ENCODE measurements around the gene CFAP97D1. TPM values are rescaled to one million over a fixed set of nuclear protein-coding genes. Genes with fewer than 3 reads are reported as not detected.

Gene CFAP97D1
- total RNA-seq, 2 experiments from 2014 or later, result not detected

DNA sequence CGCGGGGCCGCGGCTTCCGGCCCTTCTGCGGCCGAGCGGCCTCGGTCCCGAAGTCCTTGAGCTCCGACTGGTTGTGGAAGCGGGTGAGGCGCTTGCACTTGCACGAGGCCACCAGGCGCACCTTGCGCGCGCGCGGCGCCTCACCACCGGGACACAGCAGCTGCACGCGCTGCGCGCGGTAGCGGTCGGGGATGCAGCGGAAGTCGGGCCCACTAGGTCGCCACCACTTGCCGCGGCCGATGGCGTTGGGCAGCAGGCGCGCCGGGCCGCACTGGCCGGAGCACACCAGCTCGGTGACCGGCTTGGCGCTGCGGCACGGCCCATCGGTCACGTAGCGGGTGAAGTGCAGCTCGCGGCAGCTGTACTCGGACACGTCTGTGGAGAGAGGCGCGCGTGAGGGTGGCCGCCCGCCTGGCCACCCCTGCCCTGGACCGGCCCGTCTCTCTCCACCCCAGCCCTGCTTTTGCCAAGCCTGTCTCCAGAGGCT is 24.8 kb upstream of the CFAP97D1 start:
- CTCF ChIA-PET, result interaction anchor here (0.8 to 16.8 kb wide), 3 partner anchors 11 to 59 kb away, joined by 3 to 403 read pairs (median 3); no protein-coding TSS in a partner anchor
- DNase-seq, result no peak
- Mint-ChIP-seq H3K4me1 (ENCODE audit: low read depth) (no peaks in the 10 kb centered on the region), H3K27me3 (ENCODE audit: low read depth) (peaks cover 33% of the 10 kb centered on the region), H3K9me3 (no peaks in the 10 kb centered on the region), H3K36me3 (ENCODE audit: low read depth) (no peaks in the 10 kb centered on the region), H3K4me3 (no peak overlapping the region), H3K27ac (no peak overlapping the region)
- intact Hi-C loops (cut with micrococcal nuclease), result no loop called here

DNA sequence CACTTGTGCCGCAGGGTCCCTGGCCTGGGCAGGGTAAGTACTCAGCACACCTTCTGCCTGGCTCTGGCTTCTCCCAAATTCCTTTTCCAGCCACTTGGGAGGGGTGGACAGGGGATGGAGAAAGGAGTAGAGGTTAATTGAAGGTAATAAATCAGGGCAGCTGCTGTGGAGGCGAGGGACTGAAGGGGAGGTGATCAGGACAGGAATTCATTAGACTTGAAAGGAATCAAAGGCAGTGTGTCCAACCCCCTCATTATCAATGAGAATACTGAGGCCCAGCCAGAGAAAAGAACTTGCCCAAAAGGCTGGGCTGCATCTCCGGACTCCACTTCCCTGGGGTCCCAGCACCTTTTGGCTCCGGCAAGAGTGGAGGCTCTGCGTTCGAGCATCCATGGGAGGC is 24.0 kb upstream of the CFAP97D1 start:
- intact Hi-C loops (cut with micrococcal nuclease), result no loop called here
- Mint-ChIP-seq H3K9me3 (no peaks in the 10 kb centered on the region), H3K27me3 (ENCODE audit: low read depth) (peaks cover 29% of the 10 kb centered on the region)

DNA sequence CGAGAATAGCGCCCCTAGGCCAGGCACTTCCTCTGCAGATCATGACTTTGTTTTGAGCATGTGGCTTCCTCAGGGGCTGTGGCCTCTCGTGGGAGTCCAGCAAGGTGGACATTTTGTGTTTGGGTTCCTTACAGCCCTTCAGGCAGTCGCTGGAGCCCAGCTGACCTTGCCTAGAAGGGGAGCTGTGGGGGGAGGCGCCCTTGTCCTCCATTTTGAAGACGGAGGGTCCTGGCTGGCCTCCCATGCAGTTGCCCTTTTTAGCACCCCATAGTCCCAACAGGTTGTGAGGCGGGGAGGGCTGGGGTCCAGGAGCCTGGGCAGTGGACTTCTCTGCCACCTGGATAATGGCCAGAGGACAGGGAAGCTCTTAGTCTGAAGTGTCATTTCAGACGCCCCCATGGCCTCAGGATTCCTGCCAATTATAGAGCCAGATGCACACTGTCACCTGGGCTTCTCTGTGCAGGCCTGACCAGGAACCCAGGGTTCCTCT is 23.0 kb upstream of the CFAP97D1 start:
- intact Hi-C loops (cut with micrococcal nuclease), result no loop called here
- Mint-ChIP-seq H3K27me3 (ENCODE audit: low read depth) (peaks cover 29% of the 10 kb centered on the region), H3K4me1 (ENCODE audit: low read depth) (no peaks in the 10 kb centered on the region), H3K9me3 (no peaks in the 10 kb centered on the region), H3K4me3 (no peak overlapping the region), H3K36me3 (ENCODE audit: low read depth) (no peaks in the 10 kb centered on the region), H3K27ac (no peak overlapping the region)
- no peak for DNase-seq
- CTCF ChIA-PET, result interaction anchor here (0.6 to 16.8 kb wide), 5 partner anchors 9 to 180 kb away, joined by 3 to 403 read pairs (median 3); no protein-coding TSS in a partner anchor

More for the DNA sequence above, 24.0 kb upstream of the CFAP97D1 start:
- CTCF ChIA-PET, result interaction anchor here (0.8 to 16.8 kb wide), 4 partner anchors 10 to 60 kb away, joined by 3 to 403 read pairs (median 3); no protein-coding TSS in a partner anchor
- H3K4me3 Mint-ChIP-seq, result no peak overlapping the region
- no peaks in the 10 kb centered on the region for H3K36me3 Mint-ChIP-seq (ENCODE audit: low read depth)
- H3K27ac Mint-ChIP-seq, result no peak overlapping the region
- DNase-seq, result no peak
- no peaks in the 10 kb centered on the region for H3K4me1 Mint-ChIP-seq (ENCODE audit: low read depth)

DNA sequence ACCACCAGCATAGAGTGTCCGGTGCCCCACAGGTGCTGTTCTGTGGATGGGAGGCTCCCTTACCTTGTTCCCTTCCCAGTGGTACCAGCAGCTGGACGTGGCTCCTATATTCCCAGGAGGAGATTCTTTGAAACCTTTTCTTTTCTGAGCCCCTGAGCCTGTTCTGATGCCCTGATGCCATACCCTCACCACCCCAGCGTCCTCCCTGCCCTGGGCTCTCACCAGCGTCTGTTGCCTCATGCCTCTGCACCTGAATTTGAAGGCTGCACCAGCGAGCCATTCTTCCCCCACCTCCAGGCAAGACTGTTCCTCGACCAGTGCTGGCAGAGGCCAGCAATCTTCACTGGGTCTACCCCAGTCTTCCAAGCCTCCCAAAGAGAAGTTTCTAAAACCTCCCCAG is 22.1 kb upstream of the CFAP97D1 start:
- intact Hi-C loops (cut with micrococcal nuclease), result no loop called here
- peaks cover 26% of the 10 kb centered on the region for H3K27me3 Mint-ChIP-seq (ENCODE audit: low read depth)
- H3K36me3 Mint-ChIP-seq (ENCODE audit: low read depth), result no peaks in the 10 kb centered on the region
- no peaks in the 10 kb centered on the region for H3K4me1 Mint-ChIP-seq (ENCODE audit: low read depth)
- CTCF ChIA-PET, result interaction anchor here (1.0 to 16.8 kb wide), 4 partner anchors 9 to 181 kb away, joined by 3 to 403 read pairs (median 7); no protein-coding TSS in a partner anchor
- no peak for DNase-seq
- no peak overlapping the region for H3K27ac Mint-ChIP-seq
- H3K9me3 Mint-ChIP-seq, result no peaks in the 10 kb centered on the region
- no peak overlapping the region for H3K4me3 Mint-ChIP-seq

DNA sequence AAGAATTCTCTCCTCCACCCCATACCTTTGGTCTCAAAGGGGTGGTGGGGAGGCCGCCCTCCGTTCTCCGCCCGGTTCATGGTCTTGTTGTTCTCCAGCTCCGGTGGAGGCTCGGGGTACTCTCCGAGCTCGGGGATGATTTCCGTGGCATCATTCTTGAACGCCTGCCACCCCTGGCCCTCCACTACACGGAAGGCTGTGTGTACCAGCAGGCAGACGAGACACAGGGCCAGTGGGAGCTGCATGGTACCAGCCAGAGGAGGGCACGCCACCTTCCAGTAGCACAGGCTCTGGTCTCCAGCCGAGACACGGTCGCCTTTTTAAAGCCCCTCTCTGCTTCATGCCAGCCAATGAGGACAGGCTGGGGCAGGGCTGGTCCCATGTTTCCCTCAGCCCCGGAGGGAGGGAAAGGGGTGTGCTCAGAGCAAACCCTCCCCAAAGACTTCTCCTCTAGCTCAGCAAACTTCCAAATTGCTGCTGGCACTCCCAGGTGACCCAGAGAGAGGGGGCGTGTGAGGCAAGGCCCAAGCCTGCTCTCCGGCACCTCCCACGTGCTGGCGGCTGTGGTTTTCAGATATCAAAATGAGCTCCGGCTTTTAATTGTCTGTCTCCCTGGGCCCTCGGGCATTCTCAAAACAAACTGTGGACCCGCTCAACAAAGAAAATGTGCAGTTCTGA is 21.6 kb upstream of the CFAP97D1 start, which contains the start of gene SOST:
Gene SOST (minus strand): TSS at position 295 of the 678 bp plus-strand sequence. CDS start 50 bp downstream, at position 245.
- CTCF ChIA-PET, result interaction anchor here (1.2 to 16.8 kb wide), 4 partner anchors 9 to 62 kb away, joined by 3 to 403 read pairs (median 8); no protein-coding TSS in a partner anchor
- Mint-ChIP-seq H3K4me3 (no peak within 1 kb of the TSS), H3K27me3 (ENCODE audit: low read depth) (peaks cover 24% of the 10 kb centered on the region), H3K9me3 (no peaks in the 10 kb centered on the region), H3K27ac (no peak within 1 kb of the TSS), H3K36me3 (ENCODE audit: low read depth) (no peaks in the 10 kb centered on the region), H3K4me1 (ENCODE audit: low read depth) (no peaks in the 10 kb centered on the region)
- intact Hi-C loops (cut with micrococcal nuclease), result no loop called here
- DNase-seq, result no peak

DNA sequence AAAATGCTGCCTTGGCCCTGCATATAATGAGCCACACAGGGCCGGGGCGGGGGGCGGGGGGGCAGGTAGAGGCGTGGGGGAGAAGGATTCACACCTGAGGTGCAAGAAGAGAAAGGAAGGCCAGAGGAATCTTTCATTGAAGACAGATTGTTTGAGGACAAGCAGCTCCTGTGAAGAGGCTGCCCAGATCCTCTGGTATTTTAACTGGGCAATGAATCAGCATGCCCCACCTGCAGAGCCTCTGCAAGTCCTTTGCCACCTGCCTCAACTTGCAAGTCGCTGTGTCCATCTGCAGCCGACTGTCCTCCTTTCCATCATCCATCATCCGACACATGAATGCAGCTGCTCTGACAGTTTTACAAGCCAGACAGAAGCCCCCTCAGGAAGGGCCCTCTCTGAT is 20.4 kb upstream of the CFAP97D1 start:
- H3K36me3 Mint-ChIP-seq (ENCODE audit: low read depth), result no peaks in the 10 kb centered on the region
- H3K4me1 Mint-ChIP-seq (ENCODE audit: low read depth), result no peaks in the 10 kb centered on the region
- H3K9me3 Mint-ChIP-seq, result no peaks in the 10 kb centered on the region
- CTCF ChIA-PET, result interaction anchor here (0.7 to 16.8 kb wide), 15 partner anchors 8 to 212 kb away, joined by 3 to 403 read pairs (median 6); partner anchors contain the start of gene CD300LG
- no peak overlapping the region for H3K4me3 Mint-ChIP-seq
- peaks cover 21% of the 10 kb centered on the region for H3K27me3 Mint-ChIP-seq (ENCODE audit: low read depth)
- DNase-seq, result no peak
- intact Hi-C loops (cut with micrococcal nuclease), result loop anchor here (1.0 to 2.0 kb wide), 2 partner anchors 66 to 183 kb away; no protein-coding TSS in a partner anchor
- no peak overlapping the region for H3K27ac Mint-ChIP-seq

DNA sequence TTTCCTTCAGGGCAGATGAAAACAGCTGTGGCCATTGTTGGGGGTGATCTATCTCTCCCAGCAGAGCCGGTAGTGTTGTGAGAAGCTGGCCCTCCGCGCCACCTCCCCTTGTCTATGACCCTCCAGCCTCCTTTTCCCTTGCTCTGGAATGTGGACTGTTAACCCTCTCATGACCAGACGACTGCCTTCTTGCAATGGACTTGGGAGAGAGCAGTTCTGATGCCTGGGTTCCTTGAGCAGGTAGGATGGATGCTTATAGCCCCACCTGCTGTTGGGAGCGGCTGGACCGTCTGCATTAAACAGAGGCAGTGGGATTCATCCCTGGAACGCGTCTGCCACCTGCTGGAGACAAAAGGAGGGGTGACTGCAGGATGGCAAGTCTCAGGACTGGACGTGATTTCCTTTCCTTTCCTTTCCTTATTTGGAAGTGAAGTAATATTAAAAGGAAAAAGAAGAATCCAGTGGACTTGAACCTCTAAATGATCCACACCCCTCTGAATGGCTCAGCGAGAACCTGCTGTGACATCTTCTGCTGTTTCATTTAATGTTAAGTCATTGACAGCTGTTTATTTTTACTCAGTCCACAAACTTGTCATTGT is 19.9 kb upstream of the CFAP97D1 start:
- no peak overlapping the region for H3K27ac Mint-ChIP-seq
- CTCF ChIA-PET, result interaction anchor here (0.6 to 16.8 kb wide), 24 partner anchors 10 to 277 kb away, joined by 3 to 403 read pairs (median 4); partner anchors contain the start of gene CD300LG

DNA sequence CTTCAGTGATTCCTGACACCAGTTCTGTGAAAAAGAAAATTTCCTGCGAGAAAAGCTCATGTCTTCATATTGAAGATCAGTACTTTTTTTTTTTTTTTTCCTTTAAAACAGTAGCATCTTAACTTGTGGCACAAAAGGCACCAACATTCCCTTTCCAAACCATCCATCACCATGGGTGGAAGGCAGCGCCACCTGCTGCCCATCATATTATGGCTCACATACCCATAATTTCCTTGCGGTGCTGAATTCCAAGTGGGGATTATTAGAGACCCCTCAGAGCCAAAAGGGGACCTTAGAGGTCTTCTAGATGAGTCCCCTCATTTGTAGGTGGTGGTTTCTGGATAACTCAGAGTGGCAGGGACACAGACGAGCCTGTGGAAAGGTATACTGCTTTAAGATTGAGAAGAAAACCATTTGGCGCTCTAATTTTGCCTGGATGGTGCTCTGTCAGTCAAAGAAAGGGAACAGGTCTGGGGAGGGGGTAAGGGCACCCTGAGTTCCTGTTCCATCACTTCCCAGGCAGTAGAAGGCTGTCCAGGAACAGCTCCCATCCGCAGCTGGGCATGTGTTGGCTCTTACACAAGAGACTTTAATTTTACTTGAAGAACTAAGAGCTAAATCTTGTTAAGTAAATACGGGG is 13.7 kb upstream of the CFAP97D1 start:
- H3K27ac Mint-ChIP-seq, result no peak overlapping the region
- H3K4me3 Mint-ChIP-seq, result no peak overlapping the region
- peak; percentile 67 for DNase-seq
- no peaks in the 10 kb centered on the region for H3K9me3 Mint-ChIP-seq
- intact Hi-C loops (cut with micrococcal nuclease), result no loop called here
- peaks cover 5% of the 10 kb centered on the region for H3K36me3 Mint-ChIP-seq (ENCODE audit: low read depth)
- no peaks in the 10 kb centered on the region for H3K4me1 Mint-ChIP-seq (ENCODE audit: low read depth)
- H3K27me3 Mint-ChIP-seq (ENCODE audit: low read depth), result no peaks in the 10 kb centered on the region
- CTCF ChIA-PET, result interaction anchor here (0.6 to 5.0 kb wide), 38 partner anchors 8 to 350 kb away, joined by 3 to 70 read pairs (median 4); partner anchors contain the start of genes CFAP97D1 and DUSP3

More for the DNA sequence above, 19.9 kb upstream of the CFAP97D1 start:
- H3K4me3 Mint-ChIP-seq, result no peak overlapping the region
- H3K9me3 Mint-ChIP-seq, result no peaks in the 10 kb centered on the region
- H3K4me1 Mint-ChIP-seq (ENCODE audit: low read depth), result no peaks in the 10 kb centered on the region
- no peaks in the 10 kb centered on the region for H3K36me3 Mint-ChIP-seq (ENCODE audit: low read depth)
- H3K27me3 Mint-ChIP-seq (ENCODE audit: low read depth), result peaks cover 21% of the 10 kb centered on the region
- DNase-seq, result peak; percentile 98
- intact Hi-C loops (cut with micrococcal nuclease), result loop anchor here (1.0 to 2.0 kb wide), 2 partner anchors 66 to 184 kb away; no protein-coding TSS in a partner anchor

DNA sequence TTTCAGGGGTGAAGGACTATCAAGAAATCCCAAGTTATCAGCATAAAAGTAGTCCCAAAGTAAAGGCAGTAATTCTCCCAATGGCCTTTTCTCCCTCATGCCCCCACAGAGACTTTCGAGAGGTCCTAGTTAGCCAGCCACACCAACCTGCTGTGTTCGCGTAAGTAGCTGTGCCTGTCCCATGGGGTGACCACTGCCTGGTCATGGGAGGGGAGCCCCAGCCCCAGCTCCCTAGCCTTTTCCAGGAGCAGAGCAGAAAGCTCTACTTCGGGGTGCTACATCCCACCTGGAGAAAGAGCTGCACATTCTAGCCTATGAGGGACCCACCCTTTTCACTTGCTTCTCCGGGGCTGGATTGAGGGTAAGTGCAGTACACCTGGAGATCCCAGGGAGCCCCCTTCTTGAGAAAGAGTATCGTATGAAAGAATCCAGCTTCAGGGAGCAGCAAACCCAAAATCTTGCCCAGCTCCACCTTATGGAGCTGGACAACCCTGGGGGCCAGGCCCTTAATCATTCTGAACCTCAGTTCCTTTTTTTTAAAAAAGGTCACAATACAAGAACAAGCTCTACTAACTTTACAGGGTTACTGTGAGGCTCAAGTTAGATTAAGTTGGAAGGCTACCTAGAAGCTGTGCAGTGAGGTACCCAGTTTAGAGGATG is 13.1 kb upstream of the CFAP97D1 start:
- no peaks in the 10 kb centered on the region for H3K4me1 Mint-ChIP-seq (ENCODE audit: low read depth)
- H3K27me3 Mint-ChIP-seq (ENCODE audit: low read depth), result no peaks in the 10 kb centered on the region
- no peak for DNase-seq
- peaks cover 8% of the 10 kb centered on the region for H3K36me3 Mint-ChIP-seq (ENCODE audit: low read depth)
- no peak overlapping the region for H3K27ac Mint-ChIP-seq
- CTCF ChIA-PET, result interaction anchor here (0.6 to 5.0 kb wide), 31 partner anchors 8 to 349 kb away, joined by 3 to 70 read pairs (median 4); partner anchors contain the start of genes CFAP97D1, DUSP3 and SOST
- H3K9me3 Mint-ChIP-seq, result no peaks in the 10 kb centered on the region
- intact Hi-C loops (cut with micrococcal nuclease), result no loop called here
- no peak overlapping the region for H3K4me3 Mint-ChIP-seq

DNA sequence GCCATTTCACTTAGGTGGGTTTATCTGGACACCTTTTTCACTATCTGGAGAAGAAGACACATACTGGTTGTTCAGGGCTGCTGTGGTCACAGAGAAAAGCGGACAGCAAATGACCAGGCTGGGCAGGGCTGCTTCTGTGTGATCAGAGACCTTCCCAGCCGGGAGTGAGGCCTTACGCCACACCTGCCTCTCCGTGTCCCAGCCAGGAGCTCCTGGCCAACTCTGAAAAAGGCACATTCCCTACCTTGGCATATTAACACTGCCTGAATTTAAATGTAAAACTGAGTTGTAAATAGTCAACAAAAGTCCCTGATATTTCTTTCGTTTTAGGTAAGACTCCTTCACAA is 12.5 kb upstream of the CFAP97D1 start:
- intact Hi-C loops (cut with micrococcal nuclease), result no loop called here
- Mint-ChIP-seq H3K9me3 (no peaks in the 10 kb centered on the region), H3K36me3 (ENCODE audit: low read depth) (peaks cover 12% of the 10 kb centered on the region), H3K27me3 (ENCODE audit: low read depth) (no peaks in the 10 kb centered on the region), H3K4me1 (ENCODE audit: low read depth) (no peaks in the 10 kb centered on the region), H3K4me3 (no peak overlapping the region), H3K27ac (no peak overlapping the region)
- CTCF ChIA-PET, result interaction anchor here (0.6 to 5.0 kb wide), 25 partner anchors 9 to 349 kb away, joined by 3 to 70 read pairs (median 4); partner anchors contain the start of genes CFAP97D1 and SOST
- no peak for DNase-seq

DNA sequence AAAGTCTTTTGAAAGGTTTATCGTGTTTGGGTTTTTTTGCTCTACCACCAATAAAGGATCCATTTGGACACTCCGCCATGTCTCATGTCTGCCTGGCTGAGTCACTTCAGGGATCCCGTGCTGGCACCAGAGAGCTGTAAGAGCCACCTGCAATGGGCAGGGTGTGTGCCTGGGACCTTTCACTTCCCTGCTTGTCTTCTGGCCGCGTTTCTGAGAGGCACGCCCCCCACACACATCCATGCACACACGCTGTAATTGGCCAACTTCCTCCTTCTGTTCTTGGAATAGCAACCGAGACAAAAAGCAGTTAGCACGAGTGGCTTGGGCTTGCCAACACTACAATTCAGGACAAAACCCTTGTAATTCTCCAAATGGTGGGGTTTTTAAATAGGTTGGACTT is 11.9 kb upstream of the CFAP97D1 start:
- no peak for DNase-seq
- no peaks in the 10 kb centered on the region for H3K9me3 Mint-ChIP-seq
- H3K4me1 Mint-ChIP-seq (ENCODE audit: low read depth), result no peaks in the 10 kb centered on the region
- no peak overlapping the region for H3K27ac Mint-ChIP-seq
- CTCF ChIA-PET, result interaction anchor here (0.6 to 5.0 kb wide), 5 partner anchors 8 to 74 kb away, joined by 3 to 70 read pairs (median 7); partner anchors contain the start of gene CFAP97D1
- intact Hi-C loops (cut with micrococcal nuclease), result no loop called here
- H3K27me3 Mint-ChIP-seq (ENCODE audit: low read depth), result no peaks in the 10 kb centered on the region
- H3K36me3 Mint-ChIP-seq (ENCODE audit: low read depth), result peaks cover 19% of the 10 kb centered on the region
- no peak overlapping the region for H3K4me3 Mint-ChIP-seq

Measured in activated naive CD4-positive, alpha-beta T cell treated with anti-CD3 and anti-CD28 coated beads for 36 hours (primary cell).